Cardiac muscle cell (in vitro differentiated cells and primary cell): ENCODE measurements around the gene RHOU. TPM values are rescaled to one million over a fixed set of nuclear protein-coding genes. Genes with fewer than 3 reads are reported as not detected.

Experiments used
- polyA plus RNA-seq: library from polyadenylated mRNA; unstranded; fragments of >200 nt; fragmentation: Nextera tagmentation; extraction: Ambion mirVana; gene quantifications from 2 replicates; pipeline ENCODE4 v1.2.1, GENCODE V29; 2016
- total RNA-seq: library from RNA; depleted of rRNA; stranded (reverse); fragments of >200 nt; gene quantifications from 2 replicates; pipeline ENCODE4 v1.2.3, GENCODE V29; 2016

Gene RHOU
- total and polyA plus RNA-seq, 2 experiments from 2014 or later = 1.2 to 2.3 TPM

Other genes with a start within 250 kb of the RHOU start
- gene RNF187, start 248.1 kb upstream of the RHOU start, total RNA-seq = 86.5 and 119 TPM in 2 replicates
- 160 and 213 TPM in 2 replicates for gene RNF187, start 248.1 kb upstream of the RHOU start, polyA plus RNA-seq